Right kidney (tissue), 1 donor: ENCODE data around the gene SMTNL2.
A peak's percentile ranks its signal among the peaks of the same experiment; 100 is the strongest.
"Not testable (repeated sequence)": the region's sequence is repeated elsewhere in the genome, so short reads cannot be mapped to it uniquely, and the experiment has no call there.

Experiments
- DNase-seq: peaks from one replicate; pipeline ENCODE4 v3.0.0-alpha.2; 2016

The SMTNL2 gene

DNA sequence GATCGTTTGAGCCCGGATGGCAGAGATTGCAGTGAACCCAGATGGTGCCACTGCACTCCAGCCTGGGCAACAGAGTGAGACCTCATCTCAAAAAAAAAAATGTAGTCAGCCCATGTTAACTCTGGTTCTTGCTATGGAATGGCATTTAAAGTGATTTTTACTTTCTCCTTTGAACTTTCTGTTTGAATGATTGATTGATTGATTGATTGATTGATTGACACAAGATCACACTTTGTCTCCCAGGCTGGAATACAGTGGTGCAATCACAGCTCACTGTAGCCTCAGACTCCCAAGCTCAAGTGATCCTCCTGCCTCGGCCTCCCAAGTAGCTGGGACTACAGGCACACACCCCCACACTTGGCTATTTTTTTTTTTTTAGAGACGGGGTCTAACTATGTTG lies 17.0 kb downstream of the SMTNL2 start:
- DNase-seq = no peak

DNA sequence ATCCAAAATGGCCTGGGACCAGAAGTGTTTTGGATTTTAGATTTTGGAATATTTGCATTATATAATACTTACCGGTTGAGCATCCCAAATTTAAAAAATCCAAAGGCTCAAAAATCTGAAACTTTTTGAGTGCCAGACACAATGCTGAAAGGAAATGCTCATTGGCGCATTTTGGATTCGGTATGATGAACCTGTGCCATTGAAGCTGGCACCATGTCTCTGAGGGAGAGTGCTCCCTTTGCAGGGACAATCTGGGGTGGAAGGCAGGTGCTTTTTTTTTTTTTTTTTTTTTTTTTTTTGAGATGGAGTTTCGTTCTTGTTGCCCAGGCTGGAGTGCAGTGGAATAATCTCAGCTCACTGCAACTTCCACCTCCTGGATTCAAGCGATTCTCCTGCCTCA lies 17.7 kb downstream of the SMTNL2 start:
- no peak for DNase-seq

GRCh38 chr17:4604111-4604644 lies 19.8 kb downstream of the SMTNL2 start:
- peak; percentile 58 for DNase-seq

DNA sequence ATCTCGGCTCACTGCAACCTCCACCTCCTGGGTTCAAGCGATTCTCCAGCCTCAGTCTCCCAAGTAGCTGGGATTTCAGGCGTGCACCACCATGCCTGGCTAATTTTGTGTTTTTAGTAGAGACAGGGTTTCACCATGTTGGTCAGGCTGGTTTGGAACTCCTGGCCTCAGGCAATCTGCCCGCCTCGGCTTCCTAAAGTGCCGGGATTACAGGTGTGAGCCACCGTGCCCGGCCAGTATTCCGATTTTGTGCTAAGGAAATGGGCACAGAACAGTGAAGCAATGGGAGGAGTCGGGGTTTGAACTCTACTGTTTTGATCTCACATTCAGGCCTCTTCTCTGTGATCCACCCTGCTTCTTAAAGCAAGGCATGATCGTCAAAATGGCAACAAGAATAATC lies 20.4 kb downstream of the SMTNL2 start:
- not testable (repeated sequence) for DNase-seq

DNA sequence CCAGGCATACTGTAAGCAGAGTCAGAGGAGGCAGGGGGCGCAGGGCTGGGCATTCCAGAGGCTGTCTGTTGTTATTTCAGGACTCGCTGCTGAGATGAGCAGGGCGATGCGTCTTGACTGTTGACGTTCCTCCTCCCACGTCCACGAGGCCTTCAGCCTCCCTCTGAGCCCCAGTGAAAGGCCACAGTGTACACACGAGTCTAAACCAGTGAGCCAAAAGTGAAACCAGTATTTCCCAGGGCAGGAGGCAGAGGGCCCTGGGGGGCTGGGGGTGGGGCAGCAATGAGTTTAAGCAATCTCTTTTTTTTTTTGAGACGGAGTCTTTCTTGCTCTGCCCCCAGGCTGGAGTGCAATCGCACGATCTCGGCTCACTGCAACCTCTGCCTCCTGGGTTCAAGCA lies 21.5 kb downstream of the SMTNL2 start:
- DNase-seq = no peak

DNA sequence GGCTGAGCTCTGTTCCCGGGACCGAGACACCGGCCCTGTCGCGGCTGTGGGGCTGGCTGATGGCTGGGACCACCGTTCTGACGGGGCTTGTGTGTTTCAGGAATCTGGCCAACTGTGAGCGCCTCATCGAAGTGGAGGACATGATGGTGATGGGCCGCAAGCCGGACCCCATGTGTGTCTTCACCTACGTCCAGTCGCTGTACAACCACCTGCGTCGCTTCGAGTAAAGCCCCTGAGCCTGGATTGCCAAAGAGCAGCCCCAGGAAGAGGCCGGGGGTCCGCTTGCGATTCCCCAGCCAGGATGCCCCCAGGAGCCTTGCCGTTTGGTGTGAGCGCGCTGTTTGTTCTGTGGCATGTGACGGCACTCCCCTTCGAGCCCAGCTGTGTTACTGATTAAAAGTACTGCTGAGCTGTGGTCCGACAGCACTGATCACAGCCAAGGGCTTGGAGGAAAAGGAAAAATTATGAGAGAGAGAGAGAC lies 23.0 kb downstream of the SMTNL2 start:
- DNase-seq = no peak

GRCh38 chr17:4607773-4608187 lies 23.5 kb downstream of the SMTNL2 start:
- peak; percentile 58 for DNase-seq

DNA sequence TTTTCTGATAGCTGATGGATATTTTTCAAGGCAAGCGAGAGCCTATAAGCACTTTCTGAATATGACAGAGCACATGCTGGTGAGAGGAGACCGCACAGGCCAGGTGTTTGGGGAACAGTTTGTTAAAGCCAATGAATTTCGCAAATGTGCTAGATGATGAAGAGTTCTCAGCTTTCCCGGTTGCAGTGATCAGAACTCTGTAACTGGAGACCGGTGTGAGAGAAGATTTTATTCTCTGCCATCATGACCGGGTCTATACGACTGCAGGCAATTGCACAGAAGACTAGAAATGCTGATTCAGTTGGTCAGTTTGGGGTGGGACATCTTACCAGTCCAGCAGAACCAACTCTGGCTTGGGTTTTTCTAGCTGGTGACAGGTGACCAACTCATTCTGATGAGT lies 25.4 kb downstream of the SMTNL2 start:
- DNase-seq = no peak

DNA sequence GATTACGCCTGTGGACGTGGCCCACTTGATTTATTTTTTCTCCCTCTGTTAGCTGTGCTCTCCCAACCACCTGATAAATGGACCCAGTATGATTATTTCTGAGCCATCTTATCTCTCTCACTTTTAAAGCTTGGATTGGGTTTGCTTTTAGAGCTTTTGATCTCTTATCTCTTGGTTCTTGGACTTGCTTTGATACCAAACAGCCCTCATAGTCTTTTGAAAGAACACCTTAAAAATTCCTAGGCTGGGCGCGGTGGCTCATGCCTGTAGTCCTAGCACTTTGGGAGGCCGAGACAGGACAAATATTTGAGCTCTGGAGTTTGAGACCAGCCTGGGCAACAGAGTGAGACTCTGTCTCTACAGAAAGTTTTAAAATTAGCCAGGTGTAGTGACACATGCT lies 25.8 kb downstream of the SMTNL2 start:
- DNase-seq = no peak

DNA sequence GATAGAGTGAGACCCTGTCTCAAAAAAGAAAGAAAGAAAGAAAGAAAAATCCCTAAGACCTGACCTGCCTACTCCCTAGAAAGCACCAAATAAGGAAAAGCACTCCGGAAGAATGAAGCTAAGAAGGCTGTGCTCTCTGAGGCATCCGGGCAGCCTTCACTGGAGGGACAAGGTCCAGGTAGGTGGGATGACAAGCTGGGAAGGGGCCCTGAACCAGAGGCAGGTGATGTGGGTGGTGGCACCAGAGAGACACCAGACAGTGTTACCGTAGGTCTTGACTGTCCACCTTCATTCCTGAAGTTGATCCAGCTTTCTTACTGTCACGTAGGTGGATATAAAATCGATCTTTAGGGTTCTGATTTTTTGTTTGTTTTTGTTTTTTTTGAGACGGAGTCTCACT lies 26.3 kb downstream of the SMTNL2 start:
- no peak for DNase-seq

DNA sequence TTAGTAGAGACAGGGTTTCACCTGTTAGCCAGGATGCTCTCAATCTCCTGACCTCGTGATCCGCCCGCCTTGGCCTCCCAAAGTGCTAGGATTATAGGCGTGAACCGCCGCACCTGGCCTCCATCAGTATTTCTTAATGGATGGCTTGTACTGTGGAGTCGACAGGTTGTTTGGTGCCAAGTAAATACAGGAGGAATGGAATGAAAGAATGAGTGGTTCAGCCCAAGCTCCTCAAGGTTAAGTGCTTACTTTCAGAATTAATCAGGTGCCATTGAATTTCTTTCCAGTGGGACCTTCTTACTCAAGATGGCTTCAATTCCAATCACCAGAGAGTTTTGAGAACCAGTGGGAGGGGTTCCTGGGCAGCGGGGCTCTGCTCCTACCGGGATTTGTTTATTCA lies 32.1 kb downstream of the SMTNL2 start:
- DNase-seq = no peak

GRCh38 chr17:4617090-4617489 lies 32.8 kb downstream of the SMTNL2 start:
- no peak for DNase-seq

DNA sequence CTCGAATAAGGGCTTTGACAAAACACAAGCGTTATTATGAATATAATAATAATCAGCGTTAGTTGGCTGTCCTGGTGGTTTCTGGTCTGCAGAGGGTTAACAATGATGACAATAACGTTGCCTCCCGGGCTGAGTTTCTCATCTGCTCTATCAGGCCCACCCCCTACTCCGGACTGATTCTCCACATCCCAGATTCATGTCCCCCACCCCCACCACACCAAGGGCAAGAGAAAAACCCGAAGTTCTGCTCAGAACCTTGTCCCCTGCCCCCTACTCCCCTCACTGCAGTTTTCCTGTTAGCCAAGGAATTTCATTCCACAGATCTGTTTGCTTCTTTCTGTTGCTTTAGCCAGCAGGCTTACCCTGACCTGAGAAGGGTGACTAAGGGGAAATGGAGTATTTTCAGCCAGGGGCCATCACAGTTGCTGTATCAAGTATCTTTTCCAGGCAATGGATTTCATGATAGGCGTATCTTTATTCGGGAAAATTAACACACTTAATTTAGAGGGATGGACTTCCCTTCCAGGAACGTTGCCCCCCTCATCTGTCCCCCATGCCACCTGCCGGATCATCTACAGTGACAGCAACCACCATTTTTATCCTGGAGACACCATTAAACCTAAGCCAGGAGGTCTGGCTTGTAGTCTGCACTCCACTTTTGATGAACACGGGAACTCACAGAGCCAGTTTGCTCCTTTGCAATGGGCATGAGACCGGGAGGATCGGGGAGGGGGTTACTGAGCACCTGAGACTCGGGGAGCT lies 33.4 kb downstream of the SMTNL2 start:
- no peak for DNase-seq

GRCh38 chr17:4620531-4621101 lies 36.3 kb downstream of the SMTNL2 start:
- DNase-seq = no peak

DNA sequence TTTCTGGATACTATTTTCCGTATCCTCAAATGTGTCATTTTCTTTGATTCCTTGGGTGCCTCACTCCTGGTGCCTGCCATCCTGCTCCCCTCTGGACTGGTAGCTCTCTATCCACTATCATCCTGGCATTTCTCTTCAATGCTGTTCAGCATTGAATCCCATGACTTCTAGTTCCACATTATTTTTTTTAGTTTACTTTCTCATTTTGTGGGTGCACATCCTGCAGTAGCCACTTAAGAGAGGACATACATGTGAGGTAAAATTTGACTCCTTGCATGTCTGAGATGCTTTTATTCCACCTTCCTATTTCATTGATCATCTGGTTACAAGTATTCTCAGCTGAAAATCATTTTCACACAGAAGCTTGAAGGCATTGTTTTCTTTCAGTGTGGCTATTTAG lies 38.0 kb downstream of the SMTNL2 start:
- DNase-seq = no peak

DNA sequence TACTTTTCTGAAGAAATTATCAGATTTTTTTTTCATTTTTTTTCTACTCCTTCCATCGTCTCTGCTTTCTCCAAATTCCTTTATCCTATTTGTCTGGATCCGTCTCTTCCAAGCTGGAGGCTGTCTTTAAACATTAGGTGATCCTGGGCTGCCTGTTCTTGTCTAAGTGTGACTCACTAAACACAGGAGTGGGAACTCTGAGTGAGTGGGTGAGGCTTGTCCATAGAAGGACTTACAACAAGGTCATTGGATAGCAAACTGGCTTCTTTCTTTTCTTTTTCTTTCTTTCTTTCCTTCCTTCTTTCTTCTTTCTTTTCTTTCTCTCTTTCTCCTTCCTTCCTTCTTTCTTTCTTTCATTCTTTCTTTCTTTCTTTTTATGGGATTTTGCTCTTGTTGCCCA lies 38.9 kb downstream of the SMTNL2 start:
- no peak for DNase-seq

GRCh38 chr17:4624451-4624911 lies 40.2 kb downstream of the SMTNL2 start:
- DNase-seq = not testable (repeated sequence)

DNA sequence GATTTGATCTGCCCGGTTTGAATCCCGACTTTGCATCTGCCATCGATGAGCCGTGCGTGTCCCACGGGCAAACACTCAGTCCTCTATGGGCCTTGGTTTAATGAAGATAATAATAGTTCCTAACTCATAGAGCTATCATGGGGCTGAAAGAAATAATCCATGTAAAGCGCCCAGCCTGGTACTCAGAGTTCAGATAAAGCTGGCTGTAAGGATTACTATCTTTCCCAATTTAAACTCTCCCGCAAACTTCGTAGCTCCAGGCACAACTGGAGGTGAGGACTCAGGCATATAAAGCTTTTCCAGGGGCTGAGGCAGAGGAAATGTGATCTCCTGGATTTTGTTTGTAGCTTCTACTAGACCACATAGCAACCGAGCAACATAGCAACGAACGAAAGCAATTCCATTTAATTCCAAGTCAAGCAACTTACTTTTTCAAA lies 40.9 kb downstream of the SMTNL2 start:
- DNase-seq = no peak

GRCh38 chr17:4626734-4627256 lies 42.5 kb downstream of the SMTNL2 start:
- no peak for DNase-seq

GRCh38 chr17:4631431-4631830 lies 47.1 kb downstream of the SMTNL2 start:
- DNase-seq = no peak

GRCh38 chr17:4631836-4632580 lies 47.7 kb downstream of the SMTNL2 start:
- DNase-seq = no peak

GRCh38 chr17:4632581-4632920 lies 48.2 kb downstream of the SMTNL2 start:
- peak; percentile 41 for DNase-seq

- DNase-seq = no peak
These were observed 49.3 kb downstream of the SMTNL2 start for GRCh38 chr17:4633643-4634042.
